Fibroblast of skin of scalp (primary cell): Measurements from ENCODE around the gene CEACAM1.
A peak's percentile ranks its signal among the peaks of the same experiment; 100 is the strongest.
"Not testable (repeated sequence)": the region's sequence is repeated elsewhere in the genome, so short reads cannot be mapped to it uniquely, and the experiment has no call there.

Source experiments
- DNase-seq: peaks from one replicate; pipeline ENCODE4 v3.0.0-alpha.2; 2013

The CEACAM1 gene

GRCh38 chr19:42548552-42548951 is 20.3 kb upstream of the CEACAM1 start:
- no peak for DNase-seq

DNA sequence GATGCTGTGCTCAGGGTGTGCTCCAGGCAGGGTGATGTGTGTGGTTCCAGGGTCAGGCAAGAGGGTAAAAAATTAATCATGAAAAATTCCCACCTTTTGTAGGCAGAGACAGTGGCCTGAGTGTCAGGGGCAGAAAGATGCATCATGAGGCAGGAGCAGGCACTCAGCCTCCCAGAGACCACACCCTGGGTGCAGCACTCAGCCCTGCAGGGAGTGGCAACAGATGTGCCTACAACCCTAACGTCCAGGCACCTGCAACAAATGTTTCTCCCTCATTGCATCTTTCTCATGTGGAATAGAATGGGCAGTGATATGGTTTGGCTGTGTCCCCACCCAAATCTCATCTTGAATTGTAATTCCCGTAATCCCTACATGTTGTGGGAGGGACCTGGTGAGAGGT is 19.6 kb upstream of the CEACAM1 start:
- DNase-seq: no peak

GRCh38 chr19:42546831-42547500 is 18.7 kb upstream of the CEACAM1 start:
- no peak for DNase-seq

DNA sequence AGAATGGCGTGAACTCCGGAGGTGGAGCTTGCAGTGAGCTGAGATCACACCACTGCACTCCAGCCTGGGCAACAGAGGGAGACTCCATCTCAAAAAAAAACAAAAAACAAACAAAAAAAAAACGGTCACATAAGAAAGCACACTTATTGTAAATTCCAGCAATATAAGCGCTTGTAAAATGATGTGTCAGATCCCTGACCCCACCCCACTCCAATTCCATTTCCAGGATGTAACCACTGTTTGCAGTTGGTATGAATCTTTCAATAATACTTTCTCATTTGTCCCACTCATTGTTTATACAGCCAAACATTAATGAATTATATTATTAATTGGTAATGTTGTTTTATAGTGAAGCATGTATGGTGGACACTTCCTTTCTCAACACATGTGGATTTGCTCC is 15.9 kb upstream of the CEACAM1 start:
- DNase-seq: no peak

DNA sequence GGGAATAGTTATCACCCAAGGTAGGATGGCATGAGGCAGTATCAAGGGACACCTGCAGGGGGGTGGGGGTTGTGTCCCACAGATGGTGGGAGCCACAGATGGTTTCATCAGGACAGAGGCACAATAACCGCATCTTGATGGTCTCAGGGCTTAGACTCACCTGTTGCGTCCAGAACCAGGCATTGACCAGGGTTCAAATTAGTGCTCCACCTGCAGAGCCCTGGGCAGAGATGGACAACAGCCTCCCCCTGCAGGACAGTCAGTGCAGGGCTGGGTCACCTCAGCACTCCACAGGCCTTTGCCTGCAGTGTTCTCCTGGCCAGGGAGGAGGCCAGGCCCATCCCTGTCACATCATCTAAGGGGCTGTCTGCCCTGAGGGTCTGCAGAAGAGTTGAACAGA is 14.5 kb upstream of the CEACAM1 start:
- no peak for DNase-seq

GRCh38 chr19:42540071-42540553 is 11.8 kb upstream of the CEACAM1 start:
- peak; percentile 8 for DNase-seq

DNA sequence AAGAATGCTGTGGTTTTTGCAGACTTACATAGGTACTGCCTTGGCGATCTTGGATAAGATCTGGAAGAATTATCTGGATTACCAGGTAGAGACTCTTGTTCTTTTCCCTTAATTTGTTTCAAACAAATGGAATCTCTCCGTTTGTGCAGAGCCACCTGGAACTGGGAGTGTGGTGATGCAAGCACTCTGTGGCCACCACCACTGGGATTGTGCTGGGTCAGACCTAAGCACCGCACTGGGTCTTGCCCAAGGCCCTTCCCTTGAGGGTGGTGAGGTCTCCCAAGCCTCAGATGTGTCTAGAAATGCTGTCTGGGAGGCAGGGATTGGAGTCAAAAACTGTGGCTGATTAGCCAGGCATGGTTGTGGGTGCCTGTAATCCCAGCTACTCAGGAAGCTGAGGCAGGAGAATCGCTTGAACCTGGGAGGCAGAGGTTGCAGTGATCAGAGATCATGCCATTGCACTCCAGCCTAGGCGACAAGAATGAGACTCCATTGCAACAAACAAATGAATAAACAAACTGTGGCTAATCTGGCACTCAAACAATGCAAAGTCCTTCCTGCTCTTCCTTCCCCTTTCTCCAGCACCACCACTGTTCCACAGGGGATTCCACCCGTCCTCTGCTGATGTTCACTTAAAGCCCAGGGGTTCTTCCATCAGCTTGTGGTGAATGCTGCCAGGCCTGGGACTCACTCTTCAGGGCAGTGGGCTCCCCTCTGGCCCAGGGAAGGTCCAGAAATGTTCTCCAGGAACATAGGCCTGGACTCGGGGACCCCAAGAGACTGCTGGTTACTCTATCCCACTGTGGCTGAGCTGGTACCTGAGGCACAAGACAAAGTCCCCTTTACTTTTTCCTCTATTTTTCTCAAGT is 10.8 kb upstream of the CEACAM1 start:
- DNase-seq: no peak

- not testable (repeated sequence) for DNase-seq
Observed at GRCh38 chr19:42535276-42535675, 7.0 kb upstream of the CEACAM1 start.

DNA sequence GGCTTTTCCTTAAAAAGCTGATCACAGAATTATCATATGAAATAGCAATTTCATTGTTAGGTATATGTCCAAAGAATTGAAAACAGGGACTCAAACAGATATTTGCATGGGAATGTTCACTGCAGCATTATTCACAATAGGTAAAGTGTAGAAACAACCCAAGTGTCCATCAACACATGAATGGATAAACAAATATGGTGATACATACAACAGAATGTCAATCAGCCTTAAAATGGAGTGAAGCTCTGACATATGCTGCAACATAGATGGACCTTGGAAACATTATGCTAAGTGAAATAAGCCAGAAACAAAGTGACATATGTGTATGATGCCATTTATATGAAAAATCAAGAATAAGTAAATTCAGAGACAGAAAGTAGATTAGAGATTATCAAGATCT is 6.1 kb upstream of the CEACAM1 start:
- DNase-seq: no peak

DNA sequence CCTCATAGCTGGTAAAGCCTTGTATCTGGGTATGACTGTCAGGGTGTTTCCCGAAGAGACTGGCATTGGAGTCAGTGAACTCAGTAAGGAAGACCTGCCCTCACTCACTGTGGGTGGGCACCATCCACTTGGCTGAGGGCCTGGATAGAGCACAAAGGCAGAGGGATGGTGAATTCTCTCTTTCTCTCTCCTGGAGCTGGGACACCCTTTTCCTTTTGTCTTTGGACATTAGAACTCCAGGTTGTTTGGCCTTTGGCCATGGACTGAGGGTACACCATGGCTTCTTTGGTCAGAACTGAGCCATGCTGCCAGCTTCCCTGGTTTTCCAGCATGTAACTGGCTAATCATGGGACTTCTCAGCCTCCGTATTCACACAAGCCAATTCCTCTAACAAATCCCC is 4.6 kb upstream of the CEACAM1 start:
- no peak for DNase-seq

DNA sequence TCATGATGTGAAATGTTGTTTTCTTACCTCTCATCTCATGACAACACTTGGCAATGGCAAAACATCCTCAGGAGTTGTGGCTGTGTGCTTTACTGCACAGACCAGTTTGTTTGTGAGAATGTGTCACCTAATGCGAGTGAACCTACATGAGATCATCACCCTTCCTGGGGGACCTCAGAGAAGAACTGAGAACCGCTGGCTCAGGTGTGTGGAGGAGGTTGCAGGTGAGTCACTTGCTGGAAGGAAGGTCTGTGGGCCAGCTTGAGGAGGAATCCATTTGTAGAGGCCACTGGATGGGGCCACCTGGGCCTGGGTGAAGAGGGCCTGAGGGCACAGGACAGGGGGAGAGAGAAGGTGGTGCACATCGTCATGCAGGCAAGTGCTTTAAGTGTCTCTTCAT is 3.0 kb upstream of the CEACAM1 start:
- DNase-seq: no peak

DNA sequence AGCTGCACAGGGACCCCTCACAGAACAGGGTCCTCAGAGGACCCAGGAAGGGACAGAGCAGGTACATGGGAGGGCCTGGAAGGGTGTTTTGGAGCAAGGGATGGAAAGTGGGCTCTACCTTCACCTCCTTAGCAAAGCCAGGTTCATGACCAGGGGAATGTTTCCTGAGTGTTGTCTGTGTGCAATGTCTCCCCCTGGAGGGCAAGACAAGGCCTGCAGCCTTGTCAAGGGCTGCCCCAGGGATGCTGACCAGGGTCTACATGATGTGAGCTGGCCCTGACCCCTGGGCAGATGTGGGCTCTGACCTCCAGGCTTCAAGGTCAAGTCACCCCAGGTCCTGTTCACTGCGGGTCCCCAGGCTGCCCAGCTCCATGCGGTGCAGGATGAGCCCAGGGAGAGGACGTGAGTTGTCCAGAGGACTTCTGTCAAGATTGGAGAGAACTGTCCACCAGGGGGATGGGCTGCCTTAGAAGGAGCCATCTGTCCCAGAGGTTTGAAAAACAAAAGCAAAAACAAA is 1.0 kb upstream of the CEACAM1 start:
- DNase-seq: peak; percentile 48

DNA sequence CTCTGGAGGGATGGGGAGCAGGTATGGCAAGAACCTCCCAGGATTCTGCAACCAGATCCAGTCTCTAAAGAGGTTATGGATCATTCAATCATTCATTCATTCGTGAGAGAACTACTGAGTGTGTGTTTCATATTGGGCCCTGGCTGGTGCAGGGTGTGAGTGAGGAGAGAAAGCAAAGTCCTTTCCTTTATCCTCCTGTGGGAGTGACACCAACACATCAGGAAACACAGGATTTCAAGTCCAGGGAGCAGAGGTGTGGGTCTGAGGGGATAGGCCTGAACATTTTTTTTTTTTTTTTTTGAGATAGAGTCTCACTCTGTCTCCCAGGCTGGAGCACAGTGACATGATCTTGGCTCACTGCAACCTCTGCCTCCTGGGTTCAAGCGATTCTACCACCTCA is 3.3 kb downstream of the CEACAM1 start:
- no peak for DNase-seq

DNA sequence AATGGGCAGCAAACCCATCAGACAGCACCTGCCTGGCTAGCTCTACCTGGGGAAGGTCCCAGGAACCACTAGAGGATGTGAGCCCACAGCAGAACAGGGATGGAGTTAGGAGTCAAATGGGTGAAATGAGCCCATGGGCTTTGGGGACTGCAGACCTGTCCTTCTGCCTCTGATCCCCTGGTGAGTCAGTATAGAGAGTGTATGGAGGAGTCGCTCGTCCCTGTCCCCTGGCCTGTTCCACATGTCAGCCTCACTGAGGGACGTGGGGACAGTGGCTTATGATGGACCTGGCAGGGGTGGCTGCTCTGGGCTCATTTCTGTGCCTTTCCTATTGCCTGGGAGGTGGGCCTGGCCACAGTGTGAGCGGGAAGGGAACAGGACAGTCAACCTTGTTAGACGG is 4.0 kb downstream of the CEACAM1 start:
- DNase-seq: no peak

DNA sequence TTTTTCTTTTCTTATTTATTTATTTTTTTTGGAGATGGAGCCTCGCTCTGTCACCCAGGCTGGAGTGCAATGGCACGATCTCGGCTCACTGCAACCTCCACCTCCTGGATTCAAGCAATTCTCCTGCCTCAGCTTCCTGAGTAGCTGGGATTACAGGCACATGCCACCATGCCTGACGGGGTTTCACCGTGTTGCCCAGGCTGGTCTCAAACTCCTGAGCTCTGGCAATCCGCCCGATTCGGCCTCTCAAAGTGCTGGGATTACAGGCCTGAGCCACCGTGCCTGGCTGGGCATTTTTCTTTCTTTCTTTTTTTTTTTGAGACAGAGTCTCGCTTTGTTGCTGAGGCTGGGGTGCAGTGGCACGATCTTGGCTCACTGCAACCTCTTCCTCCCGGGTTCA is 6.0 kb downstream of the CEACAM1 start:
- not testable (repeated sequence) for DNase-seq

DNA sequence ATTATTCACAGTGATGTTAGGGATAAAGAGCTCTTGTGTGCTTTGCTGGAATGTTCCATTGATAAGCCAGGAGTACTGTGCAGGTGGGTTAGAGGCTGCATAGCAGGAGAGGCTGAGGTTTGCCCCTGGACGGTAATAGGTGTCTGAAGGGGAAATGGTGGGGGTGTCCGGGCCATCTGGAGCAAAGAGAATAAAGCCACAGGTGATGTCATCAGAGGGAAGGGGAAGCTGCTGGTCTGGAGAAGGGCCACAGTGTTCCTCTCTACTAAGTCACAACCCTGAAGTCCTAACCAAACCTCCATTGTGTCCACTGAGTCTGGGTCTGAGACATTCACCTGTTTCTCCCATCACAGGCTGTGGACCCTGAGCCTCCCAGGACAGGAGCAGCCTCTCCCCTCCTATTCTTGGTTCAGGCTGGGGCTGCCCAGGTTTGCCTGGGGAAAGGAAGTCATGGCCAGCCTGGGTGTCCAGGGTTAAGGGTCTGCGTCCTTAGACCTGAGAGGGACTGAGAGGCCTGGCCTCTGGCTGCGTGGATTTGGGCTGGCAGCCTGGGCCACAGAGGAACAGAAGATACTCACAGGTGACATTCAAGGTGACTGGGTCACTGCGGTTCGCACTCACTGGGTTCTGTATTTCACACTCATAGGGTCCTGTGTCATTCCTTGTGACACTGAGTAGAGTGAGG is 6.8 kb downstream of the CEACAM1 start:
- DNase-seq: no peak

DNA sequence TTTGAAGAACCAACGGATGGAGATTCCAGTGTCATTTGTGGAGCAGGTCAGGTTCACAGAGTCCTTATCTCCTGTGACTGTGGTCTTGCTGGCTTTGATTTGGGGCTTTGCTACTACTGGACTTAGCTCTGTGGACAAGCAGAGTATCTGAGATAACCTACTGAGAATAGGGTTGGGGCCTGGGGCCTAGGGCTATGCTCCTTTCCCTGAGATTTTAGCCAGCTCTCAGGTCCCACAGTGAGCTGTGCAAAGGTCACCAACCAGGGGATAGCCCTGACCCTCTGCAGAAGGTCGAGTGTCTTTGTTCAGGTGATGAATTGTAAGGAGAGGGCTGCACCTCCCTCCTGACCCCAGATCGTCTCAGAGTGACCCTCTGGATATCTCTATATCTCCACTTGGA is 9.2 kb downstream of the CEACAM1 start:
- no peak for DNase-seq

DNA sequence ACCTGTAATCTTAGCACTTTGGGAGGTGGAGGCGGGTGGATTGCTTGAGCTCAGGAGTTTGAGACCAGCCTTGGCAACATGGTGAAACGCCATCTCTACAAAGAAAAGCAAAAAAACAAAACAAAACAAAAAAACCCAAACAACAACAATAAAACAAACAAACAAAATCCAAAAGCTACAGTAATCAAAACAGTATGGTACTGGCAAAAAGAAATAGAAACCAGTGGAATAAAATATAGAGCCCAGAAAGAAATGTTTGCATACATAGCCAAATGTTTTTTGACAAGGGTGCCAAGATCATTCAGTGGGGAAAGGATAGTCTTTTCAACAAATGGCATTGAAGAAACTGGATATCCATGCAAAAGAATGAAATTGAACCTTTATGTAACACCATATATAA is 11.5 kb downstream of the CEACAM1 start:
- no peak for DNase-seq

GRCh38 chr19:42515241-42515832 is 12.9 kb downstream of the CEACAM1 start:
- no peak for DNase-seq

GRCh38 chr19:42514449-42514848 is 13.8 kb downstream of the CEACAM1 start:
- no peak for DNase-seq

- DNase-seq: no peak
Observed at GRCh38 chr19:42512743-42513304, 15.5 kb downstream of the CEACAM1 start.

- no peak for DNase-seq
Observed at GRCh38 chr19:42512130-42512636, 16.1 kb downstream of the CEACAM1 start.
